MM.1S (cell line): ENCODE data around the gene DCBLD2.

Source experiments
- CTCF ChIP-seq: fragments of 300-600 bp; sonication (generic); IDR thresholded peaks from 2 replicates; pipeline ENCODE4 v1.5.1; 2016; ENCODE audit warnings: antibody characterized with exemption, low read length, mixed read lengths
- EZH2phosphoT487 ChIP-seq: fragments of 300-600 bp; sonication (generic); IDR thresholded peaks from 2 replicates; pipeline ENCODE4 v1.6.1; 2018; ENCODE audit warnings: antibody characterized with exemption, low read length

DNA sequence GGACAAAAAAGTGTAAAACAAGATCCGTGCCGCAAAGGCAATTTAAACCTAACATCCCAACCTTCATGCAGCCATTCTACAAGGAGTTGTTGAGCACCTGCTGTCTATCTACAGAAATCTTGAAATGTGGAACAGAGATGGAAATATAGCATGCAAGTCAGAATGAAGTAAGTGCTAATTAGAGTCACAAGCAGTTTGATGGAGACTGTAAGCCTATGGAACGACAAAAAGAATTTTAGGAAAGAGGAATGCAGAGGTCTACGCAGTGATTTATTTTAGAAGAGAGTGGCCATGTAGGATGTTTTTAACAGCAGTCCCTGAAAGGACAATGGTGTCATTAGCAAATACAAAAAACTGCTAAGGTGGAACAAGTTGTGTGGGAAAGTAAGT lies 851 bp upstream of the DCBLD2 start:
- TF ChIP-seq EZH2phosphoT487 (no peak), CTCF (no peak)
